RPMI7951 (cell line): ENCODE measurements around the gene CTAGE9. TPM values are rescaled to one million over a fixed set of nuclear protein-coding genes. Genes with fewer than 3 reads are reported as not detected.

Source experiments
- DNase-seq: peaks from one replicate; pipeline ENCODE4 v3.0.0-alpha.2; 2012; ENCODE audit warnings: low read depth
- total RNA-seq: library from RNA; depleted of rRNA; stranded (reverse); fragments of >200 nt; shearing (Covaris generic); gene quantifications from 2 replicates; pipeline ENCODE4 v1.2.3, GENCODE V29; 2014; rRNA removed

Gene CTAGE9
- total RNA-seq, 1 experiment from 2014 or later: not detected

DNA sequence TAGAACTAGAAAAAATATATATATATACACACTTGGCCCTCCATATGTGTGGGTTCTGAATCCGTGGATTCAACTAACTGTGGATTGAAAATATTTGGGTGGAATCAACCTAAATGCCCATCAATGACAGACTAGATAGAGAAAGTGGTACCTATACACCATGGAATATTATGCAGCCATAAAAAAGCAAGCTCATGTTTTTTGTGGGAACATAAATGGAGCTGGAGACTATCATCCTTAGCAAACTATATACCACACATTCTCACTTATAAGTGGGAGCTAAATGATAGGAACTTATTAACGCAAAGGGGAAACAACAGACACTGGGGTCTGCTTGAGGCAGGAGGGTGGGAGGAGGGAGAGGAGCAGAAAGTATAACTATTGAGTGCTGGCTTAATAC, 37.6 kb downstream of the CTAGE9 start:
- no peak for DNase-seq

DNA sequence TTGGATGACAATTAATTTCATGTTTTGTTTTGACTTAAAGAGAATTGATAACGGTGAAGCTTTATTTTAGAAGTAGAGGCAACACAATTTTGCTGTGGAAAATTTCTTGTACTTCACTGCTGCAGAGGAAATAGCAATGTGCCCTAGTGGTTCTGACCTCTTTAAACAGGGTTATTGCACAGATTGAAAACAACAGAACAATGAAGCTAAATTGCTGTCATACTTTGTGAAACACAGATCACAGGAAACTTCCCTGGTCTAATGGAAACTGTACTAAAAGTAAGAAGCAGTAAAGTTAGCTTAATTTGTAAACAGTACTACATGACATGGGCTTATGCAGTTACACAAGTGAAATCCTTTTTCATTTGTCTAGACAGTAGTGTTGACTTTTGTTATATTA, 40.9 kb downstream of the CTAGE9 start:
- DNase-seq: no peak

DNA sequence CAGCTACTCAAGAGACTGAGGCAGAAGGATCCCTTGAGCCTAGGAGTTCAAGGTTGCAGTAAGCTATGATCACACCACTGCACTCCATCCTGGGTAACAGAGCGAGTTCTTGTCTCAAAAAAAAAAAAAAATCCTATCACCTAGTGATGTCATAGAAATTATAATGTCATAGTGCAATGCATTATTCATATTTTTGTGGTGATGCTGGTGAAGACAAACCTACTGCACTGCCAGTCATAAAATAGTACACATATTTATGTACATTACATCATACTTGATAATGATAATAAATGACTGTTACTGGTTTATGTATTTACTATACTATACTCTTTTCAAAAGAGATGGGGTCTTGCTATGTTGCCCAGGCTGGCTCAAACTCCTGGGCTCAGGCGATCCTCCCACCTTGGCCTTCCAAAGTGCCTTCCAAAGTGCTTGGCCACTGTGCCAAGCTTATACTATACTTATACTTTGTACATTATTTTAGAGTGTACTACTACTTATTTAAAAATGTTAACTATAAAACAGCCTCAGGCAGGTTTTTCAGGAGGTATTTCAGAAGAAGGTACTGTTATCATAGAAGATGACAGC, 47.1 kb downstream of the CTAGE9 start:
- DNase-seq: no peak

DNA sequence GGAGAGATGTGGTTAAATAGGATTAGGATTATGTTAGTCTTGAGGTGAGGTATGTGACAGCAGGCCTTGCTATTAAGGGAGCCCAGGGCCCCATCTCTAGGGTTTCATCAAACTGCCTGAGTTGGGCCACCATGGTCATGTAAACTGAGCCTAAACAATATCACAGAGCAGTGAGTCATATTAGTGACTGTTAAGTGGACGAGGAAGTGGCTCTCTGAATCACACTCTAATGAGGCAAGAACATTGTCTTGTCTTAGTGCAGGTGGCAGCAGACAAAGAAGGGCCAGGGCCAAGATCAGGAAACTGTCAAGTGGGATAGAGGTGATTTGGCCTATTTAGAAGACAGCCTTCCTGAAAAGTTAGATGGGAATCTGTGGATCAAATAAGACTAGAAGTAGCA, 50.6 kb downstream of the CTAGE9 start:
- peak; percentile 79 for DNase-seq

Other genes with a start within 250 kb of the CTAGE9 start
- not detected in 2 replicates for gene ARG1, start 137.8 kb downstream of the CTAGE9 start, total RNA-seq
- gene MED23, start 82.8 kb downstream of the CTAGE9 start, total RNA-seq: 28.3 and 32.1 TPM in 2 replicates
- gene ENPP3, start 73.7 kb downstream of the CTAGE9 start, total RNA-seq: 0.48 and 1.9 TPM in 2 replicates
- gene OR2A4, start 9.6 kb downstream of the CTAGE9 start, total RNA-seq: not detected in 2 replicates
- 30.0 and 34.0 TPM in 2 replicates for gene ENPP1, start 97.0 kb upstream of the CTAGE9 start, total RNA-seq
- 24.4 and 30.0 TPM in 2 replicates for gene CCN2, start 240.4 kb upstream of the CTAGE9 start, total RNA-seq